Naive thymus-derived CD8-positive, alpha-beta T cell (primary cell): ENCODE results near the gene OR2AE1. TPM values are rescaled to one million over a fixed set of nuclear protein-coding genes. Genes with fewer than 3 reads are reported as not detected.
A peak's percentile ranks its signal among the peaks of the same experiment; 100 is the strongest.

ENCODE experiments used
- ATAC-seq, 2 donors: fragments of 150-1000 bp; cut with Tn5 transposase in 1 of 2; sonication (Bioruptor Pico), chemical (Tn5 transposase) in 1 of 2; 1 replicate in 1 of 2; 2 replicates in 1 of 2; pipeline ENCODE4 v1.10.0; 2021; ENCODE audit warnings: mild to moderate bottlenecking in 2 of 2, moderate library complexity in 2 of 2
- POLR2A ChIA-PET: fragments of 350-600 bp; sonication (Branson Sonifier 250); formaldehyde crosslinking; loops from one replicate; lab custom pipeline; 2021; ENCODE audit warnings: antibody characterized with exemption; lab: Charles Lee
- DNase-seq, 10 donors: peaks; one replicate each; pipeline versions ENCODE4 v3.0.0 to v3.0.0-alpha.2; 2020 to 2022
- H3K27ac Mint-ChIP-seq, 10 donors: one replicate each; pipeline ENCODE4 v1.8.0; 2020 to 2022; ENCODE audit warnings: mild to moderate bottlenecking in 10 of 10, mixed read lengths in 10 of 10, moderate library complexity in 4 of 10, inconsistent platforms in 1 of 10
- H3K27me3 Mint-ChIP-seq, 5 donors: one replicate each; pipeline ENCODE4 v1.8.0; 2021 to 2022; ENCODE audit warnings: mixed read lengths in 5 of 5
- H3K36me3 Mint-ChIP-seq, 3 donors: one replicate each; pipeline ENCODE4 v1.8.0; 2020 to 2022; ENCODE audit warnings: mixed read lengths in 3 of 3, mild to moderate bottlenecking in 2 of 3, inconsistent platforms in 1 of 3
- H3K4me1 Mint-ChIP-seq, 4 donors: one replicate each; pipeline ENCODE4 v1.8.0; 2021 to 2022; ENCODE audit warnings: mixed read lengths in 4 of 4
- H3K4me3 Mint-ChIP-seq, 10 donors: one replicate each; pipeline ENCODE4 v1.8.0; 2020 to 2022; ENCODE audit warnings: mild to moderate bottlenecking in 10 of 10, mixed read lengths in 10 of 10, moderate library complexity in 6 of 10, inconsistent platforms in 1 of 10
- H3K9me3 Mint-ChIP-seq, 9 donors: one replicate each; pipeline ENCODE4 v1.8.0; 2020 to 2022; ENCODE audit warnings: mixed read lengths in 9 of 9, mild to moderate bottlenecking in 3 of 9, inconsistent platforms in 1 of 9, moderate library complexity in 1 of 9
- polyA plus RNA-seq, 3 donors: library from polyadenylated mRNA; unstranded; fragments of 300-500 nt; fragmentation: Illumina TruSeq; gene quantifications; one replicate each; pipeline ENCODE4 v1.2.3, GENCODE V29; 2021
- total RNA-seq, 8 experiments: library from RNA in 2 of 8; stranded (reverse) in 2 of 8; gene quantifications; one replicate each; pipeline ENCODE4 v1.2.3 and lab custom pipeline; 2021 to 2026

The OR2AE1 gene
- total and polyA plus RNA-seq, 5 experiments from 2014 or later: 1.1 to 1.3 TPM; not detected in 3

- no peak for ATAC-seq
- DNase-seq: no peak
- Mint-ChIP-seq H3K4me1 (no peaks in the 10 kb centered on the region), H3K4me3 (no peak overlapping the region), H3K27me3 (peaks cover 0 to 11% (median 2%) of the 10 kb centered on the region in 5 donors), H3K9me3 (no peaks in the 10 kb centered on the region), H3K27ac (peak overlapping the region in 1 of 10 donors; percentile 36), H3K36me3 (peaks cover 0 to 2% (median 0%) of the 10 kb centered on the region in 3 donors)
- POLR2A ChIA-PET: no interaction called here
Measured at GRCh38 chr7:99848420-99849216, 28.2 kb downstream of the OR2AE1 start.

DNA sequence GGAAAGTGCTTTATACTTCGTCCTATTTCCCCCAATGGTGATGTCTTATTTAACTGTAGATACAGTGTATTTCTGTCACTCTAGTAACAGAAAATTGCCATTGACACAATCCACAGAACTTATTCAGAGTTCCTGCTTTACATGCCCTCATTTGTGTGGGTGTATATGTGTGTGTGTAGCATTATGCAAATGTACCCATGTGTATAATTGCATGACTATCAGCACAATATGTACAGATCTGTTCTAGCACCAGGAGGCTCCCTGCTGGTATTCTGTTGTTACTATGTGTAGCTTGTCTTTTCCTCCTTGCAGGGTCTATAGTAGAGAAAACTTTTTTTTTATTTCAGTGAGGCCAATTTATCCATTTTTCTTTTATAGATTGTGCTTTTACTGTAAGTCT, 32.5 kb downstream of the OR2AE1 start:
- peaks cover 0 to 5% (median 2%) of the 10 kb centered on the region in 5 donors for H3K27me3 Mint-ChIP-seq
- no peaks in the 10 kb centered on the region for H3K4me1 Mint-ChIP-seq
- ATAC-seq (no peak), DNase-seq (no peak)
- H3K27ac Mint-ChIP-seq: no peak overlapping the region
- POLR2A ChIA-PET: no interaction called here
- no peak overlapping the region for H3K4me3 Mint-ChIP-seq
- H3K36me3 Mint-ChIP-seq: peaks cover 0 to 2% (median 0%) of the 10 kb centered on the region in 3 donors
- H3K9me3 Mint-ChIP-seq: no peaks in the 10 kb centered on the region

GRCh38 chr7:99843808-99844207, 33.0 kb downstream of the OR2AE1 start:
- POLR2A ChIA-PET: no interaction called here
- Mint-ChIP-seq H3K27ac (no peak overlapping the region), H3K27me3 (peaks cover 0 to 5% (median 2%) of the 10 kb centered on the region in 5 donors), H3K4me3 (no peak overlapping the region), H3K4me1 (no peaks in the 10 kb centered on the region), H3K36me3 (peaks cover 0 to 2% (median 0%) of the 10 kb centered on the region in 3 donors), H3K9me3 (no peaks in the 10 kb centered on the region)
- ATAC-seq: no peak
- no peak for DNase-seq

DNA sequence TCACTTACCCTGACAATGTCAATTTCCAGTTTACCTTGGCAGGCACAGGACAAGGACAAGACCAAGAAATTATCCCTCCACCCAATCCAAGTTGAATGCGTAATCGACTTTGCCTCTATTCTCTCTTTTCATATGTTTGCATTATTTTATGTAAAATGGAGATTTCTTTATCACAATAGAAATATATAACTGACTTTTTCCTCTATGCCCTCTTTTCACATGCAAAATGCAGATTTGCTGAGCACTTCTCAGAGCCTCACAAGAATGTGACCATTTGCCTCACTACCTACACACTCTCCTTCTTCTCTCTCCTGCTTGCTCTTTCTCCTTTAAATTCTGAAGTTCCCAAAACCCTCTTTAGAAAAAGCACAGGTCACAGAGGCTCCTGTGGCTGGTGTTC, 33.9 kb downstream of the OR2AE1 start:
- no peaks in the 10 kb centered on the region for H3K9me3 Mint-ChIP-seq
- H3K36me3 Mint-ChIP-seq: peaks cover 0 to 2% (median 0%) of the 10 kb centered on the region in 3 donors
- POLR2A ChIA-PET: no interaction called here
- ATAC-seq: no peak
- no peak for DNase-seq
- H3K4me3 Mint-ChIP-seq: no peak overlapping the region
- peaks cover 0 to 3% (median 0%) of the 10 kb centered on the region in 5 donors for H3K27me3 Mint-ChIP-seq
- peaks cover under 1 to 2% (median under 1%) of the 10 kb centered on the region in 4 donors for H3K4me1 Mint-ChIP-seq
- no peak overlapping the region for H3K27ac Mint-ChIP-seq

DNA sequence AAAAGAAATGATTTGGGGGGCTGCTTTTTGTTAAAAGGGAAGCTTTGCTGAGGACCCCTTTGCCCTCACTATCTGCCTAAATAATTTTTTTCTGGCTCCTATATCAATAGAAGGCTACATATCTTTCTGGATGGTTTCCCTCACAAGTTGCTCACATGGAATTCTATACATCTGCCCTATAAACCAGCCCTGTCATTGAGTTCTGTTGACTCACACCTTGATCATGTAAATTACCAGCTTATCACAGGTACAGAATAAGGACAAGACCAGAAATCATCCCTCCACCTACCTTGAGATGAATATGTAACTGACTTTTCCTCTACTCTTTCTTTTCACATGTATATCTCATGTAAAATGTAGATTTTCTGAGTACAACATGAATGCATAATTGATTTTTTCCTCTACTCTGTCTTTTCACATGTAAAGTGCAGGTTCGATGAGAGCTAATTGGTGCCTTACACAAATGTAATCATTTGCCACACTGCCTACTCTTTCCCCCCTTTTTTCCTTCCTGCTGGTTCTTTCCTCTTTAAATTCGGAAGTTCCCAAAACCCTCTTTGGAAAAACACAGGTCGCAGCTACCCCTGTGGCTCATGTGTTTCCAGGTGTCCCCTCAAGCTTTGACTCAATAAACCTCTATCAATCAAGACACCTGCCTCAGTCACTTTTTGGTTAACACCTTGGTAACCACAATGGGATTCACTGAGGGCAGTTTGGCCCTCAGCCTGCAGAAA, 36.5 kb downstream of the OR2AE1 start:
- peaks cover 4 to 6% (median 5%) of the 10 kb centered on the region in 4 donors for H3K4me1 Mint-ChIP-seq
- POLR2A ChIA-PET: no interaction called here
- H3K27me3 Mint-ChIP-seq: no peaks in the 10 kb centered on the region
- H3K4me3 Mint-ChIP-seq: no peak overlapping the region
- ATAC-seq: no peak
- no peaks in the 10 kb centered on the region for H3K9me3 Mint-ChIP-seq
- peaks cover 0 to 2% (median 0%) of the 10 kb centered on the region in 3 donors for H3K36me3 Mint-ChIP-seq
- peak overlapping the region in 1 of 10 donors; percentile 73 for H3K27ac Mint-ChIP-seq
- no peak for DNase-seq

DNA sequence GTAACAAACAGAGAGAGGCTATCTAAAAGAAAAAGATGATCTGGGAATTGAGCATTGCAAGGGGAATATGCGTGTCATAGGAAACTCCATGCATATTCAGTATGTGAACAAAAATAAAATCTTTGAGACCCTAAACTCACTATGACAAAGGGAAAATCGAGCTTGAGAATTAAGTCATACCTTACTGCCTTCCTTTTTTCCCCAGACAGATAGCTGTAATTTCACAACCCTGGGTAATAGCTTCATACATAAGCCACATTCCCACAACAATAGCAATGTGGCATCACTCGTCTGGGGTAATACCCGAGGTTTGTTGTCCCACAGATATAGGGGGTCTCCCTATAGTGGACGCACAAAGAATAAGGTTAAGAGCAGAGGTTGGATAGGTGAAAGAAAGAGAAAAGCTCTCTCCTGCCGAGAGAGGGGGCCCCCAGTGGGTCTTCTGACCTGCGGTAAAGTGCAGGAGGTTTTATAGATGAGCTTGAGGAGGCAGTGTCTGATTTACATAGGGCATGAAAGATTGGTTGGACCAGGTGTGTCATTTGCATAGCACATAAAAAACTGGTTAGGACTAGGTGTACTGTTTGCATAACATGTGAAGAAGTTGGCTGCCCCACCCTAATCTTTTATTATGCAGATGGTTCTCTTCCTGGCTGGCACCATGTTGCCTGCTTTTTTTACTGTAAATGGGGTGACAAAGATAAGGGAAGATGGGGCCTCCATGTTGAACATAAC, 37.4 kb downstream of the OR2AE1 start:
- Mint-ChIP-seq H3K27ac (no peak overlapping the region), H3K36me3 (peaks cover 0 to 2% (median 0%) of the 10 kb centered on the region in 3 donors), H3K4me3 (no peak overlapping the region), H3K9me3 (no peaks in the 10 kb centered on the region), H3K4me1 (peaks cover 4 to 6% (median 5%) of the 10 kb centered on the region in 4 donors), H3K27me3 (no peaks in the 10 kb centered on the region)
- DNase-seq (no peak), ATAC-seq (no peak)
- POLR2A ChIA-PET: no interaction called here

GRCh38 chr7:99837649-99838361, 39.0 kb downstream of the OR2AE1 start:
- DNase-seq (peak in 2 of 10 donors; percentile 9 to 11), ATAC-seq (no peak)
- Mint-ChIP-seq H3K4me1 (peaks cover 4 to 6% (median 5%) of the 10 kb centered on the region in 4 donors), H3K9me3 (no peaks in the 10 kb centered on the region), H3K27ac (peak overlapping the region in 9 of 10 donors; percentile 2 to 75 (median 48)), H3K27me3 (peaks cover 0 to 4% (median 0%) of the 10 kb centered on the region in 5 donors), H3K36me3 (no peaks in the 10 kb centered on the region), H3K4me3 (peak overlapping the region in 1 of 10 donors; percentile 27)
- POLR2A ChIA-PET: no interaction called here

DNA sequence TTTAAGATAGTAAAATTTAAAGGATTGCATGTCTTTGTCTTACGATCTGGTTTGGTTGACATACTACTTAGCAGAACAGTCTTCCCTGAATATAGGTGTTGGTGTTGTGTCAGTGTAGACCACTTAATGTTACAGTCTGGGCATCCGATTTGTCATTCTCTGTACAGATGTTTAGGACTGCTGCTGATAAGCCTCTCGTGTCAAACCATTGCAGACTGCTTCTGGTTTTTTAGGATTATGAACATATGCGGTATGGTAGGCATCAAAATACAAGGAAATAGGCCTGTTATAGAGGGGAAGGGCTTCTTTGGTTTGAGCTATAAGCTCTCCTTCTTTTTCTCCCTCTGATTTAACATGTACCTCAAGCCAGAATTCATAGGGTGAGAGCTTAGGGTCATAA, 41.6 kb downstream of the OR2AE1 start:
- no peak for ATAC-seq
- POLR2A ChIA-PET: no interaction called here
- no peaks in the 10 kb centered on the region for H3K9me3 Mint-ChIP-seq

DNA sequence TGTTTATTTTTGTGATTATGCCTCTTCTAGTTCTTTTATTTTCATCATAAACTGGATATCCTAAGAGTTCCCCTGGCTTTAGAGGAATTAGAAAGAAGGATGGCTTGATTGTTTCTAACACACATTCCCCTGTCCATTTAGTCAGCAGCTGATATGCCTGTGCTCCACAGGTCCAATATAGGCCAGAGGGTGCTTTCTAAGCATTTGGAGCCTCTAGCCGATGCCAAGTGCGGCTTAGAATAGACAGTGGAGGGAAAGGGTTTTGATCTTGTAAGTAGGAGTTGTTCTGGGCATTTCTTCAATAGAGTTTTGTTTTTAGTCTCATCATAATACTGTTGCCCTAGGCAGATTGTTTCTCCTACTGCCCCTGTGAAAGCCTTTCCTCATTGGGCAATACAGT, 42.5 kb downstream of the OR2AE1 start:
- peaks cover 0 to 7% (median 1%) of the 10 kb centered on the region in 5 donors for H3K27me3 Mint-ChIP-seq
- DNase-seq (no peak), ATAC-seq (no peak)
- H3K9me3 Mint-ChIP-seq: no peaks in the 10 kb centered on the region
- POLR2A ChIA-PET: no interaction called here
- no peaks in the 10 kb centered on the region for H3K36me3 Mint-ChIP-seq
- H3K4me1 Mint-ChIP-seq: peaks cover 4 to 6% (median 5%) of the 10 kb centered on the region in 4 donors
- H3K27ac Mint-ChIP-seq: no peak overlapping the region
- no peak overlapping the region for H3K4me3 Mint-ChIP-seq

More for the DNA sequence above, 41.6 kb downstream of the OR2AE1 start:
- no peak overlapping the region for H3K4me3 Mint-ChIP-seq
- no peak for DNase-seq
- peaks cover 4 to 6% (median 5%) of the 10 kb centered on the region in 4 donors for H3K4me1 Mint-ChIP-seq
- no peaks in the 10 kb centered on the region for H3K36me3 Mint-ChIP-seq
- peaks cover 0 to 7% (median 1%) of the 10 kb centered on the region in 5 donors for H3K27me3 Mint-ChIP-seq
- H3K27ac Mint-ChIP-seq: no peak overlapping the region

GRCh38 chr7:99833289-99833877, 43.5 kb downstream of the OR2AE1 start:
- POLR2A ChIA-PET: no interaction called here
- DNase-seq: no peak
- no peaks in the 10 kb centered on the region for H3K36me3 Mint-ChIP-seq
- ATAC-seq: no peak
- peaks cover 4 to 6% (median 5%) of the 10 kb centered on the region in 4 donors for H3K4me1 Mint-ChIP-seq
- no peaks in the 10 kb centered on the region for H3K9me3 Mint-ChIP-seq
- H3K27me3 Mint-ChIP-seq: peaks cover 0 to 8% (median 1%) of the 10 kb centered on the region in 5 donors
- H3K4me3 Mint-ChIP-seq: no peak overlapping the region
- no peak overlapping the region for H3K27ac Mint-ChIP-seq

- Mint-ChIP-seq H3K9me3 (no peaks in the 10 kb centered on the region), H3K4me1 (no peaks in the 10 kb centered on the region)
- POLR2A ChIA-PET: interaction anchor here (0.6 kb wide), 1 partner anchor 16 kb away, joined by 6 read pairs; no protein-coding TSS in a partner anchor
Measured at GRCh38 chr7:99831595-99831994, 45.2 kb downstream of the OR2AE1 start.

More at GRCh38 chr7:99831595-99831994, 45.2 kb downstream of the OR2AE1 start:
- no peak overlapping the region for H3K4me3 Mint-ChIP-seq
- no peak for ATAC-seq
- H3K27me3 Mint-ChIP-seq: peaks cover 0 to 12% (median 1%) of the 10 kb centered on the region in 5 donors
- no peak for DNase-seq
- H3K27ac Mint-ChIP-seq: no peak overlapping the region
- H3K36me3 Mint-ChIP-seq: no peaks in the 10 kb centered on the region
